ENCODE results near the gene KLHL34.

DNA sequence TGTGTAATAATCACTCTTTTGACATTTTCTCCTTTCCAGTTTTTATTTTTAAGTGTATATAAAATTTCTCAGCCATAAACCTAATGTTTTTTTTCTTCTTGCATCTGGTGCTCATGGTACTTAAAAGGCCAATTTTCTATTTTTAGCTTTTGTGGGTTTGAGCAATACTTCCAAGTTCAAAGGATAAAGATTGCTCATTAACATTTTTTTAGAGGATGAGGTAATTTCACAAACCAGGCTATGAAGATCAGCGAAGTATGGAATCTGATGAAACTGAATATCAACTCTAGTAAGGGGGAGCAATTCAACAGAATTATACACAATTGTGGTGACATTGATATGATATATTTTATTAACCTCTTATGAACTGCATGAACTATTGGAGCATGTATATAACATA, 25.8 kb upstream of the KLHL34 start:
- TF ChIP-seq, protein P1, sequence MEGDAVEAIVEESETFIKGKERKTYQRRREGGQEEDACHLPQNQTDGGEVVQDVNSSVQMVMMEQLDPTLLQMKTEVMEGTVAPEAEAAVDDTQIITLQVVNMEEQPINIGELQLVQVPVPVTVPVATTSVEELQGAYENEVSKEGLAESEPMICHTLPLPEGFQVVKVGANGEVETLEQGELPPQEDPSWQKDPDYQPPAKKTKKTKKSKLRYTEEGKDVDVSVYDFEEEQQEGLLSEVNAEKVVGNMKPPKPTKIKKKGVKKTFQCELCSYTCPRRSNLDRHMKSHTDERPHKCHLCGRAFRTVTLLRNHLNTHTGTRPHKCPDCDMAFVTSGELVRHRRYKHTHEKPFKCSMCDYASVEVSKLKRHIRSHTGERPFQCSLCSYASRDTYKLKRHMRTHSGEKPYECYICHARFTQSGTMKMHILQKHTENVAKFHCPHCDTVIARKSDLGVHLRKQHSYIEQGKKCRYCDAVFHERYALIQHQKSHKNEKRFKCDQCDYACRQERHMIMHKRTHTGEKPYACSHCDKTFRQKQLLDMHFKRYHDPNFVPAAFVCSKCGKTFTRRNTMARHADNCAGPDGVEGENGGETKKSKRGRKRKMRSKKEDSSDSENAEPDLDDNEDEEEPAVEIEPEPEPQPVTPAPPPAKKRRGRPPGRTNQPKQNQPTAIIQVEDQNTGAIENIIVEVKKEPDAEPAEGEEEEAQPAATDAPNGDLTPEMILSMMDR (IDR thresholded peaks at IDR 0.05; ENCODE audit: poor library complexity), result no peak
- TF ChIP-seq EZH2 (IDR thresholded peaks at IDR 0.05; ENCODE audit: borderline replicate concordance), result no peak
- TF ChIP-seq EZH2phosphoT487 (IDR thresholded peaks at IDR 0.05; ENCODE audit: low read depth, severe bottlenecking, unreplicated experiment), result no peak

Measured in hepatocyte (in vitro differentiated cells).